ENCODE data around the gene ZNF689. TPM values are rescaled to one million over a fixed set of nuclear protein-coding genes. Genes with fewer than 3 reads are reported as not detected.
A peak's percentile ranks its signal among the peaks of the same experiment; 100 is the strongest.

ZNF689 gene
- polyA plus RNA-seq, 1 donor: 8.6 TPM

GRCh38 chr16:30562021-30562420 is 48.2 kb downstream of the ZNF689 start:
- H3K36me3 ChIP-seq (ENCODE audit: control insufficient read depth, insufficient read depth, low read length): no peaks in the 10 kb centered on the region
- H3K27me3 ChIP-seq (ENCODE audit: control insufficient read depth, insufficient read depth, low read length): no peaks in the 10 kb centered on the region
- DNase-seq: no peak
- no peak overlapping the region for H3K4me3 ChIP-seq (ENCODE audit: low read length)
- no CpG with 5 or more reads among the region's 14 CpGs for WGBS (ENCODE audit: insufficient coverage, low lambda C conversion rate)
- H3K4me1 ChIP-seq (ENCODE audit: control insufficient read depth, insufficient read depth, low read length): peaks cover 8% of the 10 kb centered on the region
- no peak overlapping the region for H3K27ac ChIP-seq (ENCODE audit: low read length)
- peaks cover 7% of the 10 kb centered on the region for H3K9me3 ChIP-seq (ENCODE audit: control insufficient read depth, low read depth, low read length)

GRCh38 chr16:30561089-30561816 is 48.9 kb downstream of the ZNF689 start:
- no peak overlapping the region for H3K27ac ChIP-seq (ENCODE audit: low read length)
- H3K4me3 ChIP-seq (ENCODE audit: low read length): peak overlapping the region; percentile 39
- peaks cover 7% of the 10 kb centered on the region for H3K9me3 ChIP-seq (ENCODE audit: control insufficient read depth, low read depth, low read length)
- WGBS (ENCODE audit: insufficient coverage, low lambda C conversion rate): no CpG with 5 or more reads among the region's 46 CpGs
- DNase-seq: no peak
- peaks cover 2% of the 10 kb centered on the region for H3K36me3 ChIP-seq (ENCODE audit: control insufficient read depth, insufficient read depth, low read length)
- H3K4me1 ChIP-seq (ENCODE audit: control insufficient read depth, insufficient read depth, low read length): peaks cover 13% of the 10 kb centered on the region
- H3K27me3 ChIP-seq (ENCODE audit: control insufficient read depth, insufficient read depth, low read length): no peaks in the 10 kb centered on the region

- H3K4me1 ChIP-seq (ENCODE audit: control insufficient read depth, insufficient read depth, low read length): peaks cover 24% of the 10 kb centered on the region
- WGBS (ENCODE audit: insufficient coverage, low lambda C conversion rate): 100% methylated on average over 1 of the region's 6 CpGs
- H3K9me3 ChIP-seq (ENCODE audit: control insufficient read depth, low read depth, low read length): peaks cover 14% of the 10 kb centered on the region
- no peak overlapping the region for H3K4me3 ChIP-seq (ENCODE audit: low read length)
- H3K27me3 ChIP-seq (ENCODE audit: control insufficient read depth, insufficient read depth, low read length): no peaks in the 10 kb centered on the region
- H3K36me3 ChIP-seq (ENCODE audit: control insufficient read depth, insufficient read depth, low read length): peaks cover 18% of the 10 kb centered on the region
- H3K27ac ChIP-seq (ENCODE audit: low read length): no peak overlapping the region
- DNase-seq: no peak
These were observed 50.5 kb downstream of the ZNF689 start for GRCh38 chr16:30559690-30560089.

GRCh38 chr16:30558789-30559377 is 51.3 kb downstream of the ZNF689 start:
- Histone ChIP-seq H3K9me3 (ENCODE audit: control insufficient read depth, low read depth, low read length) (peaks cover 14% of the 10 kb centered on the region), H3K36me3 (ENCODE audit: control insufficient read depth, insufficient read depth, low read length) (peaks cover 26% of the 10 kb centered on the region), H3K4me1 (ENCODE audit: control insufficient read depth, insufficient read depth, low read length) (peaks cover 32% of the 10 kb centered on the region), H3K4me3 (ENCODE audit: low read length) (peak overlapping the region; percentile 29), H3K27ac (ENCODE audit: low read length) (peak overlapping the region; percentile 96), H3K27me3 (ENCODE audit: control insufficient read depth, insufficient read depth, low read length) (no peaks in the 10 kb centered on the region)
- no peak for DNase-seq
- WGBS (ENCODE audit: insufficient coverage, low lambda C conversion rate): 100% methylated on average over 1 of the region's 21 CpGs

GRCh38 chr16:30557957-30558788 is 52.0 kb downstream of the ZNF689 start, which contains the start of gene ZNF764:
Gene ZNF764, minus strand, starts transcription at chr16:30558374. Its CDS starts 192 bp downstream, at chr16:30558182.
- H3K4me3 ChIP-seq (ENCODE audit: low read length): peak within 1 kb of the TSS; percentile 87
- peaks cover 37% of the 10 kb centered on the region for H3K4me1 ChIP-seq (ENCODE audit: control insufficient read depth, insufficient read depth, low read length)
- peaks cover 32% of the 10 kb centered on the region for H3K36me3 ChIP-seq (ENCODE audit: control insufficient read depth, insufficient read depth, low read length)
- peaks cover 14% of the 10 kb centered on the region for H3K9me3 ChIP-seq (ENCODE audit: control insufficient read depth, low read depth, low read length)
- no CpG with 5 or more reads among the region's 74 CpGs for WGBS (ENCODE audit: insufficient coverage, low lambda C conversion rate)
- DNase-seq: peak; percentile 99 to 100
- peak within 1 kb of the TSS; percentile 96 for H3K27ac ChIP-seq (ENCODE audit: low read length)
- no peaks in the 10 kb centered on the region for H3K27me3 ChIP-seq (ENCODE audit: control insufficient read depth, insufficient read depth, low read length)

- Histone ChIP-seq H3K27ac (ENCODE audit: low read length) (peak overlapping the region; percentile 96), H3K4me1 (ENCODE audit: control insufficient read depth, insufficient read depth, low read length) (peaks cover 39% of the 10 kb centered on the region), H3K9me3 (ENCODE audit: control insufficient read depth, low read depth, low read length) (peaks cover 14% of the 10 kb centered on the region), H3K4me3 (ENCODE audit: low read length) (peak overlapping the region; percentile 87), H3K36me3 (ENCODE audit: control insufficient read depth, insufficient read depth, low read length) (peaks cover 37% of the 10 kb centered on the region), H3K27me3 (ENCODE audit: control insufficient read depth, insufficient read depth, low read length) (no peaks in the 10 kb centered on the region)
- DNase-seq: no peak
- WGBS (ENCODE audit: insufficient coverage, low lambda C conversion rate): no CpG with 5 or more reads among the region's 17 CpGs
These were observed 52.6 kb downstream of the ZNF689 start for GRCh38 chr16:30557707-30557956.

GRCh38 chr16:30556125-30556473 is 54.1 kb downstream of the ZNF689 start:
- no peak overlapping the region for H3K27ac ChIP-seq (ENCODE audit: low read length)
- peak in 1 of 2 donors; percentile 44 for DNase-seq

GRCh38 chr16:30555315-30556124 is 54.7 kb downstream of the ZNF689 start:
- Histone ChIP-seq H3K4me3 (ENCODE audit: low read length) (peak overlapping the region; percentile 20), H3K4me1 (ENCODE audit: control insufficient read depth, insufficient read depth, low read length) (peaks cover 46% of the 10 kb centered on the region)
- WGBS (ENCODE audit: insufficient coverage, low lambda C conversion rate): no CpG with 5 or more reads among the region's 69 CpGs

More at GRCh38 chr16:30556125-30556473, 54.1 kb downstream of the ZNF689 start:
- no CpG with 5 or more reads among the region's 10 CpGs for WGBS (ENCODE audit: insufficient coverage, low lambda C conversion rate)
- peaks cover 37% of the 10 kb centered on the region for H3K36me3 ChIP-seq (ENCODE audit: control insufficient read depth, insufficient read depth, low read length)
- peak overlapping the region; percentile 20 for H3K4me3 ChIP-seq (ENCODE audit: low read length)
- H3K9me3 ChIP-seq (ENCODE audit: control insufficient read depth, low read depth, low read length): peaks cover 10% of the 10 kb centered on the region
- H3K4me1 ChIP-seq (ENCODE audit: control insufficient read depth, insufficient read depth, low read length): peaks cover 46% of the 10 kb centered on the region
- no peaks in the 10 kb centered on the region for H3K27me3 ChIP-seq (ENCODE audit: control insufficient read depth, insufficient read depth, low read length)

GRCh38 chr16:30554557-30555314 is 55.5 kb downstream of the ZNF689 start:
- Histone ChIP-seq H3K27me3 (ENCODE audit: control insufficient read depth, insufficient read depth, low read length) (no peaks in the 10 kb centered on the region), H3K27ac (ENCODE audit: low read length) (no peak overlapping the region), H3K4me1 (ENCODE audit: control insufficient read depth, insufficient read depth, low read length) (peaks cover 43% of the 10 kb centered on the region), H3K4me3 (ENCODE audit: low read length) (no peak overlapping the region), H3K9me3 (ENCODE audit: control insufficient read depth, low read depth, low read length) (peaks cover 10% of the 10 kb centered on the region), H3K36me3 (ENCODE audit: control insufficient read depth, insufficient read depth, low read length) (peaks cover 37% of the 10 kb centered on the region)
- WGBS (ENCODE audit: insufficient coverage, low lambda C conversion rate): no CpG with 5 or more reads among the region's 18 CpGs
- no peak for DNase-seq

More at GRCh38 chr16:30555315-30556124, 54.7 kb downstream of the ZNF689 start:
- Histone ChIP-seq H3K27ac (ENCODE audit: low read length) (no peak overlapping the region), H3K36me3 (ENCODE audit: control insufficient read depth, insufficient read depth, low read length) (peaks cover 37% of the 10 kb centered on the region), H3K9me3 (ENCODE audit: control insufficient read depth, low read depth, low read length) (peaks cover 10% of the 10 kb centered on the region), H3K27me3 (ENCODE audit: control insufficient read depth, insufficient read depth, low read length) (no peaks in the 10 kb centered on the region)
- DNase-seq: no peak

All from large intestine (tissue), 3 donors.